Adrenal gland (tissue), 5 donors: ENCODE results near the gene CYP26C1.

Experiments used
- CTCF ChIP-seq, 6 experiments: fragments of 450-650 bp in 4 of 6; fragments of 200-600 bp in 2 of 6; sonication (generic) in 1 of 6; IDR thresholded peaks; 1 replicate in 5 of 6; 2 replicates in 1 of 6; pipeline versions ENCODE4 v1.5.1 to v1.8.0; 2016 to 2021; ENCODE audit warnings: antibody characterized with exemption in 6 of 6, mild to moderate bottlenecking in 2 of 6, moderate library complexity in 1 of 6
- POLR2A ChIP-seq, 2 donors: fragments of 450-650 bp; IDR thresholded peaks; one replicate each; pipeline ENCODE4 v1.6.1; 2017; ENCODE audit warnings: antibody characterized with exemption in 2 of 2, mild to moderate bottlenecking in 2 of 2, moderate library complexity in 1 of 2
- donor health status: DM: no; HTN: no; CAD: no.

- TF ChIP-seq CTCF (IDR thresholded peaks at IDR 0.05): no peak
- TF ChIP-seq POLR2A (IDR thresholded peaks at IDR 0.05): no peak
Measured at GRCh38 chr10:93067443-93068365, 7.1 kb downstream of the CYP26C1 start.
